ENCODE data around the gene USP11.

Gene USP11

GRCh38 chrX:47232803-47233332 is at the start of gene USP11:
TSS of gene USP11 (plus strand) at chrX:47233009. CDS start at chrX:47233044, 35 bp downstream.
- peak; percentile 45 for DNase-seq (ENCODE audit: low spot score)

GRCh38 chrX:47184486-47184885 is 48.3 kb upstream of the USP11 start:
- no peak for DNase-seq (ENCODE audit: low spot score)

- DNase-seq (ENCODE audit: low spot score) = no peak
Measured at GRCh38 chrX:47185241-47185640, 47.6 kb upstream of the USP11 start.

GRCh38 chrX:47186096-47186740 is 46.6 kb upstream of the USP11 start:
- DNase-seq (ENCODE audit: low spot score) = no peak

DNA sequence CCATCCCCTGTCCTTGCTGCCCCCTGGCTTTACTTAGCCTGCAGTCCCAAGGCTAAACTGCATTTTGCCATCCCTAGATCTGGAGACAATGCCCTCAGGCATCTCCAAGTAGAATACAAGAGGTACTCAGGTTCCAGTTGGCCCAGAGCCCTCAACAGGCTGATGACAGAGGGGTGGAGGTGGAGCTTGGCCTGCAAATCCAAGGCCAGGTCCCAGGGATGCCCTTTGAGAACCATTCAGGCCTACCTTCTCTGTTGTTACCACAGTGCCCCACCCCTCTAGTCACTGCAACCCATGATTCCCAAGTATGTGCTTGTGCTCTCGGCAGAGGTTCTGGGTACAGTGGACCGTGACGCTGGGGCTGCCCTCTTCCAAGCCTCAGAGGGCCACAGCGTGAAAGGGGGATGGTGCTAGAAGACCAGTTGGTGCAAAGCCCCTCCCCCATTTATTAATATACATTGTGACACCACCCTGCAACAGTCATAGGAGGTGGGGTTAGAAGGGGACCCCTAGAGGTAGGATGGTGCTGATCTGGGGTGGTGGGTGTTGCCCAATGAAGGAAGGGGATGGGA is 45.6 kb upstream of the USP11 start:
- DNase-seq (ENCODE audit: low spot score) = no peak

GRCh38 chrX:47189906-47190305 is 42.9 kb upstream of the USP11 start:
- no peak for DNase-seq (ENCODE audit: low spot score)

GRCh38 chrX:47190445-47191269 is 42.2 kb upstream of the USP11 start:
- peak; percentile 92 for DNase-seq (ENCODE audit: low spot score)

DNA sequence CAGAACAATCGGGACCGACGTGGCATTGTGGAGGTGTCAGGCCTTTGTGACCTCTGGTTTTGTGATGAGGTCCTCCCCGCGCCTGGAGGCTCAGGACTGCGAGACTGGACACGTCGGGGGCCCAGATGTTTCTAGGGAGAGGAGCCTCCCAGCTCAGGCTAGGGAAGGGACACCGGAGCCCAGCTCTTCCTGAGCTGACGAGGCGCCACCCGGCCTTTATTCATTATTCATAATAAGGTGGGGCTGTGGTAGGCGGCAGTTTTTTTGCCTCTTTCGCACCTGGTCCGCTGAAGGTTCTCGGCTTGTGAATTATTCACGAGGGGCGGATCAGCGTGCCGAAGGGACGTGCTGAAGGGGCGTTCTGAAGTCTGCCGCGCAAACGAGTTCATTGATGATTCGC is 41.5 kb upstream of the USP11 start:
- no peak for DNase-seq (ENCODE audit: low spot score)

- no peak for DNase-seq (ENCODE audit: low spot score)
Measured at GRCh38 chrX:47191806-47192401, 40.9 kb upstream of the USP11 start.

- peak; percentile 95 for DNase-seq (ENCODE audit: low spot score)
Measured at GRCh38 chrX:47193475-47194193, 39.2 kb upstream of the USP11 start, which contains the start of gene UBA1. TSS of gene UBA1 (plus strand) at chrX:47193829. CDS start at chrX:47198803, 4,974 bp downstream.

DNA sequence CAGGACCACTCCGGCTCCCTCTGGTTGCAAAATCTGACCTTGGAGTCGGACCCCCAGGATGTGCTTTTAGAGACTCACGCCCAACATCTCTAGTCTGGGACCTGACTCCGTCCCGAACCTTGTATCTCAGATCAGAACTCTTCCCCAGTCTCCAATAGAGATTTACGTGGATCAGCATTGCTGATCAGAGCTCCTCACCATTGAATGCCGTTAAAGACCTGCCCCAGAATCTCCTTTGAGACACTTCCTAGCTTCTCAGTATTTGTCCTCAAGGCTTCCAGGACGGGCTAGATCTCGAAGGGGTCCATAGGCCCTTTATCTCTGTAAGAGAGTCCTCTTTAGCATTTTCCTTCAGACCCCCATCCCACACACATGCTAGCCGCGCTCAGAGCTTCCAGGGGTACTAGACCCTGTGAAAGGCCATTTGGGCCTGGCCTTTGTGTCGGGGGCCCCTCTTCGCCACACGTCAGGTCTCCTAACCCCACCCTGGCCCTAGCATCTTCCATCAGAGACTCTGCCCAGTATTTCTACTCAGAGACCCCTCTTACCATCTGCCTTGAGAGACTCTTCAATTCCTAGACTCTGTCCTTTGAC is 38.5 kb upstream of the USP11 start:
- DNase-seq (ENCODE audit: low spot score) = no peak

- DNase-seq (ENCODE audit: low spot score) = no peak
Measured at GRCh38 chrX:47196098-47196497, 36.7 kb upstream of the USP11 start.

GRCh38 chrX:47197526-47197925 is 35.3 kb upstream of the USP11 start:
- DNase-seq (ENCODE audit: low spot score) = no peak

- DNase-seq (ENCODE audit: low spot score) = no peak
Measured at GRCh38 chrX:47198026-47198686, 34.7 kb upstream of the USP11 start.

DNA sequence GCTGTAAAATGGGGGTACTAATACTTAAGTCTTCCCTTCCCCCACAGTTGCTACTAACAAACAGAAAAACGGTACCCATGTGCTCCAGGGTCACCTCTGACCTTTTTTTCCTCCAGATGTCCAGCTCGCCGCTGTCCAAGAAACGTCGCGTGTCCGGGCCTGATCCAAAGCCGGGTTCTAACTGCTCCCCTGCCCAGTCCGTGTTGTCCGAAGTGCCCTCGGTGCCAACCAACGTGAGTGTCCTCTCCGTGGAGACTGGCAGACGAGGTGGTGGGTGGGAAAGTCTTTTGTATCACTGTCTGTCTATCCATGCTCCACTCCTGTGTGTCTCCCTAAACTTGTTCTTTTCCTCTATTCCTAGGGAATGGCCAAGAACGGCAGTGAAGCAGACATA is 34.1 kb upstream of the USP11 start:
- no peak for DNase-seq (ENCODE audit: low spot score)

- no peak for DNase-seq (ENCODE audit: low spot score)
Measured at GRCh38 chrX:47199286-47199685, 33.5 kb upstream of the USP11 start.

DNA sequence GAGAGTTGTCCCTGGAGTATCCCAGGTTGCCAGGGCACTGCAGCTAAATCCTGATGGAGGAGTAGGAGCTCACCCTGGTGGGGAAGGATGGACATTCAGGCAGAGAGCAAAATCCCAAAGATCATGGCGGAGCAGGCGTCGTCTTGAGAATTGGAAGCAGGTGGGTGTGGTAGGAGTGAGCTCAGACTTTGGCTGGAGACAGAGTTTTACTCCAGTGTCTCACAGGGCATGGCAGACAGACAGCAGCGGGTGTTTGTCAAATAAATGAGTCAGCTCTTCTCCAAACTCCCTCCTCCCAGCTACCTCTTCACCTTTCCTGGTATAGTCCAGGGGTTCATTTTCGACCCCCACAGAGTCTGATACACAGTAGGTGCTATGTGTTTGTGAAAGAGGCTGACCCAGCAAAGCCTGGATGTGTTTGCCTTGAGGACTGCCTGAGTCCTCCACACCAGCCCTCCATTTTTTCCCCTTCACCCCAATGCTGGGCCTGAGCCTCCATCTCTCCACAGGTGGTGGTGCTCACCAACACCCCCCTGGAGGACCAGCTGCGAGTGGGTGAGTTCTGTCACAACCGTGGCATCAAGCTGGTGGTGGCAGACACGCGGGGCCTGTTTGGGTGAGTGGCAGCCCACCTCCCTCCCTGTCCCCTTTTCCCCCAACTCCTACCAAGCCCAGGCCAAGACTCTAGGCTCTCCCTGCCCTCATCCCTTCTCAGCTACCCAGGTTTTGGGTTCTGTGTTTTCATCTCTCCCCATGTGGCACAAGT is 32.2 kb upstream of the USP11 start:
- peak; percentile 58 for DNase-seq (ENCODE audit: low spot score)

DNA sequence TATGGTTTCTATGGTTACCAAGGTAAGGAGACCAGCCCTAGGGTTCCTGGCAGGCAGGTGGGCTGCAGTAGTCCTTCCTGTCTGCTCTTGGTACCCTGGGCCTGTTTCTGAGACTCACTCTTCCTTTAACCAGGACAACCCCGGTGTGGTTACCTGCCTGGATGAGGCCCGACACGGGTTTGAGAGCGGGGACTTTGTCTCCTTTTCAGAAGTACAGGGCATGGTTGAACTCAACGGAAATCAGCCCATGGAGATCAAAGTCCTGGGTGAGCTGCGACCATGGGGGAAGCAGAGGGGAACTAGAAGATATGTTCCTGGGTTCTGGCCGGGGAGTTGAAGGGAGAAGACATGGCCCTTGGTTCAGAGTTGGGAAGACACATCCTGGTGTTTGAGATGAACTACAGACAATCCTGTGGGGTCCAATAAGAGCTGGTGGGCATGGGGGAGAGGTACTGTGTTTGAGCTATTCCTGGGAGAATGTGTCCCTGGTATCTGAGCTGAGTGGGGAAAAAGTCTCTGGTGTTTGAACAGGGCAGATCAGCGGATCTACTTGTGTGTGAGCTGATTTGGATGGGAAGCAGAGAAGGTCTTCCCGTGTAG is 31.4 kb upstream of the USP11 start:
- DNase-seq (ENCODE audit: low spot score) = no peak

DNA sequence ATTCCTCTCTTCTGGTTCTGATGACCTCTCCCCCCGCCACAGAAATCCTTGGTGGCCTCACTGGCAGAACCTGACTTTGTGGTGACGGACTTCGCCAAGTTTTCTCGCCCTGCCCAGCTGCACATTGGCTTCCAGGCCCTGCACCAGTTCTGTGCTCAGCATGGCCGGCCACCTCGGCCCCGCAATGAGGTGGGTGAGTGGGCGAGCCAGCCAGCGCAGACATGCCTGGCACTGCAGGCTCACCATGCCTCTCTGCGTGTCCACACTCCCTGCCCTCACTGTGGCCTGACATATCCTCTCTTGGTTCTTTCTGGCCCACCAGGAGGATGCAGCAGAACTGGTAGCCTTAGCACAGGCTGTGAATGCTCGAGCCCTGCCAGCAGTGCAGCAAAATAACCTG is 30.5 kb upstream of the USP11 start:
- DNase-seq (ENCODE audit: low spot score) = no peak

- DNase-seq (ENCODE audit: low spot score) = no peak
Measured at GRCh38 chrX:47202877-47203276, 29.9 kb upstream of the USP11 start.

Measured in AG08396 (cell line).